ENCODE results near the gene PKP4. TPM values are rescaled to one million over a fixed set of nuclear protein-coding genes. Genes with fewer than 3 reads are reported as not detected.

PKP4 gene
- total and polyA plus RNA-seq, 9 of the 15 experiments (the other 6 are each of a cell fraction or from before 2014, with no cell fraction given): 24.6 to 99.1 (median 74.0) TPM

DNA sequence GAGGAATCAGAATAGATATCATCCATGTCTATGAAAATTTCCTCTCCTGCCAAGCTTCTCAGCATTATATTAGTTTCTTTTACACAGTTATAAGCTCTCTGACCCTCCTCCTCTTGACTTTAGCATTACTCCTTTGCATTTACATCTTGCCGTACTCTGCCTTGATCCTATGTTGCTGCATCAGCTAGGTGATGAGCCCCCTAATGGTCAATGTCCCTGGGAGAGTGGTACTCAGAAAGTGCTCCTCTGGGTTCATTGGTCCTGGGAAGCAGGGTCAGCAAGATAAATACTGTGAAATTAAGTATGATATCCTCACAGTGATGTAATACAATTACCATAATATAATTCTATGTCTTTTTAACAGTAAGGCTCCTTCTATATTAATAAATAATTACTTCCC lies 74.1 kb downstream of the PKP4 start:
- Histone ChIP-seq H3K27me3 (ENCODE audit: control insufficient read depth in 2 of 2, insufficient read depth in 2 of 2, low read length in 2 of 2) (no peaks in the 10 kb centered on the region), H3K4me3 (no peak overlapping the region), H3K79me2 (ENCODE audit: control insufficient read depth, insufficient read depth, low read length) (peaks cover 9% of the 10 kb centered on the region; the same call in 1 of the 3 replicates), H3K9ac (ENCODE audit: insufficient read depth in 1 of 2, low read depth in 2 of 2, low read length in 2 of 2) (no peak overlapping the region), H3K4me2 (ENCODE audit: insufficient read depth, low read length) (no peak overlapping the region), H3K9me1 (ENCODE audit: control insufficient read depth, insufficient read depth, low read length) (no peaks in the 10 kb centered on the region), H3K36me3 (ENCODE audit: control insufficient read depth, insufficient read depth, low read length) (peaks cover 25% of the 10 kb centered on the region; the same call in 2 of the 3 replicates), H3K27ac (ENCODE audit: extremely low read depth, low read depth, low read length) (no peak overlapping the region), H4K20me1 (replicated peaks; ENCODE audit: control insufficient read depth, insufficient read depth, low read length) (no peaks in the 10 kb centered on the region), H3K4me1 (replicated peaks in 1 of 2; ENCODE audit: control insufficient read depth in 2 of 2, insufficient read depth in 2 of 2, low read length in 2 of 2) (no peaks in the 10 kb centered on the region), H3K9me3 (replicated peaks; ENCODE audit: control insufficient read depth, insufficient read depth, low read depth, low read length) (no peaks in the 10 kb centered on the region), H2AFZ (ENCODE audit: low read depth, low read length) (no peak overlapping the region)
- DNase-seq (ENCODE audit: extremely low read depth in 1 of 4, low spot score in 3 of 4) (no peak), ATAC-seq (peak; percentile 51), FAIRE-seq (peak; percentile 35)
- no TSS peak for BruUV-seq (replicated peaks)
- in situ Hi-C loops (cut with MboI): no loop called here
- intact Hi-C loops (cut with micrococcal nuclease): no loop called here
- POLR2A ChIA-PET: interaction anchor here (1.8 to 2.0 kb wide), 2 partner anchors 9 to 11 kb away, joined by 5 to 10 read pairs; no protein-coding TSS in a partner anchor
- 94% methylated on average over 1 of the region's 1 CpG for WGBS (ENCODE audit: insufficient coverage, low coverage, missing lambda C conversion rate)
- TF ChIP-seq ZNF224 (CRISPR knock-in tag; IDR thresholded peaks at IDR 0.05) (no peak), GTF2F1 (IDR thresholded peaks at IDR 0.05; ENCODE audit: low read depth, low read length) (no peak), FOXJ2 (tag; IDR thresholded peaks at IDR 0.05) (no peak), MCM5 (IDR thresholded peaks at IDR 0.05; ENCODE audit: low read depth) (no peak)
- CTCF ChIA-PET (ENCODE audit: low intra/inter-chr PET ratio): no interaction called here

DNA sequence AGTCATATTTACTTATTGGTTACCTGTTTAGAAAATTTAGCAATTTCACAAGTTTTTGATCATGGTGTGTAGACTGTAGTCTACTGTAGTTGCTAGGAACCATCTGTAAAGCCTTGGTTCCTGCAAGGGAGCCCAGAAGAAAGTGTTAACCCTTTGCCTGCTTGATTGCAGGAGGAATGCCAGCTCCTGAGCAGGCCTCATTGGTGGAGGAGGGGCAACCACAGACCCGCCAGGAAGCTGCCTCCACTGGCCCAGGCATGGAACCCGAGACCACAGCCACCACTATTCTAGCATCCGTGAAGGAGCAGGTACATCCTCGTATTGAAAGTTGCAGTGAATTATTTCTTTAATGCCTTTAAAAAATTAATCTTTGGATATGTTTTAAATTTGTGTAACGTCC lies 76.3 kb downstream of the PKP4 start:
- H4K20me1 ChIP-seq (replicated peaks; ENCODE audit: control insufficient read depth, insufficient read depth, low read length): no peaks in the 10 kb centered on the region
- ATAC-seq (no peak), DNase-seq (ENCODE audit: extremely low read depth in 1 of 4, low spot score in 3 of 4) (no peak), FAIRE-seq (no peak)
- WGBS (ENCODE audit: insufficient coverage, low coverage, missing lambda C conversion rate): 97% methylated on average over 5 of the region's 5 CpGs
- BruUV-seq (replicated peaks): no TSS peak
- no peak overlapping the region for H3K27ac ChIP-seq (ENCODE audit: extremely low read depth, low read depth, low read length)
- POLR2A ChIA-PET: no interaction called here
- no peak overlapping the region for H3K4me2 ChIP-seq (ENCODE audit: insufficient read depth, low read length)
- H3K9me3 ChIP-seq (replicated peaks; ENCODE audit: control insufficient read depth, insufficient read depth, low read depth, low read length): no peaks in the 10 kb centered on the region
- intact Hi-C loops (cut with micrococcal nuclease): no loop called here
- CTCF ChIA-PET (ENCODE audit: low intra/inter-chr PET ratio): no interaction called here
- no peaks in the 10 kb centered on the region for H3K9me1 ChIP-seq (ENCODE audit: control insufficient read depth, insufficient read depth, low read length)
- in situ Hi-C loops (cut with MboI): no loop called here
- H3K36me3 ChIP-seq (ENCODE audit: control insufficient read depth, insufficient read depth, low read length): peaks cover 42% of the 10 kb centered on the region; the same call in 2 of the 3 replicates
- no peaks in the 10 kb centered on the region for H3K27me3 ChIP-seq (ENCODE audit: control insufficient read depth in 2 of 2, insufficient read depth in 2 of 2, low read length in 2 of 2)
- no peaks in the 10 kb centered on the region for H3K4me1 ChIP-seq (replicated peaks in 1 of 2; ENCODE audit: control insufficient read depth in 2 of 2, insufficient read depth in 2 of 2, low read length in 2 of 2)
- H2AFZ ChIP-seq (ENCODE audit: low read depth, low read length): no peak overlapping the region
- H3K79me2 ChIP-seq (ENCODE audit: control insufficient read depth, insufficient read depth, low read length): peaks cover 9% of the 10 kb centered on the region; the same call in 1 of the 3 replicates
- H3K4me3 ChIP-seq: no peak overlapping the region
- H3K9ac ChIP-seq (ENCODE audit: insufficient read depth in 1 of 2, low read depth in 2 of 2, low read length in 2 of 2): no peak overlapping the region
- TF ChIP-seq ASH1L (IDR thresholded peaks at IDR 0.05; ENCODE audit: borderline replicate concordance, low read depth, partially characterized antibody) (no peak), ZNF408 (CRISPR knock-in tag; IDR thresholded peaks at IDR 0.05; ENCODE audit: low read depth) (no peak), CEBPG (CRISPR knock-in tag; IDR thresholded peaks at IDR 0.05) (no peak), CEBPG (tag; conservative IDR thresholded peaks at IDR 0.05 in 1 of 2, IDR thresholded peaks at IDR 0.05 in 1 of 2) (no peak), ZNF589 (CRISPR knock-in tag; IDR thresholded peaks at IDR 0.05; ENCODE audit: low read depth) (no peak), GATA2 (CRISPR knock-in tag; IDR thresholded peaks at IDR 0.05) (no peak), XRCC4 (IDR thresholded peaks at IDR 0.05; ENCODE audit: extremely low read depth, insufficient read depth, insufficient read length) (no peak), ZNF668 (CRISPR knock-in tag; IDR thresholded peaks at IDR 0.05) (no peak)
- TF ChIP-seq, protein P1, sequence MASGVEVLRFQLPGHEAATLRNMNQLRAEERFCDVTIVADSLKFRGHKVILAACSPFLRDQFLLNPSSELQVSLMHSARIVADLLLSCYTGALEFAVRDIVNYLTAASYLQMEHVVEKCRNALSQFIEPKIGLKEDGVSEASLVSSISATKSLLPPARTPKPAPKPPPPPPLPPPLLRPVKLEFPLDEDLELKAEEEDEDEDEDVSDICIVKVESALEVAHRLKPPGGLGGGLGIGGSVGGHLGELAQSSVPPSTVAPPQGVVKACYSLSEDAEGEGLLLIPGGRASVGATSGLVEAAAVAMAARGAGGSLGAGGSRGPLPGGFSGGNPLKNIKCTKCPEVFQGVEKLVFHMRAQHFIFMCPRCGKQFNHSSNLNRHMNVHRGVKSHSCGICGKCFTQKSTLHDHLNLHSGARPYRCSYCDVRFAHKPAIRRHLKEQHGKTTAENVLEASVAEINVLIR (CRISPR knock-in tag; IDR thresholded peaks at IDR 0.05): no peak
- TF ChIP-seq, protein P2, sequence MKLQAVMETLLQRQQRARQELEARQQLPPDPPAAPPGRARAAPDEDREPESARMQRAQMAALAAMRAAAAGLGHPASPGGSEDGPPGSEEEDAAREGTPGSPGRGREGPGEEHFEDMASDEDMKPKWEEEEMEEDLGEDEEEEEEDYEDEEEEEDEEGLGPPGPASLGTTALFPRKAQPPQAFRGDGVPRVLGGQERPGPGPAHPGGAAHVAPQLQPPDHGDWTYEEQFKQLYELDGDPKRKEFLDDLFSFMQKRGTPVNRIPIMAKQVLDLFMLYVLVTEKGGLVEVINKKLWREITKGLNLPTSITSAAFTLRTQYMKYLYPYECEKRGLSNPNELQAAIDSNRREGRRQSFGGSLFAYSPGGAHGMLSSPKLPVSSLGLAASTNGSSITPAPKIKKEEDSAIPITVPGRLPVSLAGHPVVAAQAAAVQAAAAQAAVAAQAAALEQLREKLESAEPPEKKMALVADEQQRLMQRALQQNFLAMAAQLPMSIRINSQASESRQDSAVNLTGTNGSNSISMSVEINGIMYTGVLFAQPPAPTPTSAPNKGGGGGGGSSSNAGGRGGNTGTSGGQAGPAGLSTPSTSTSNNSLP (IDR thresholded peaks at IDR 0.05; ENCODE audit: borderline replicate concordance, low read depth, low read length): no peak
